IPS-20b (cell line): ENCODE measurements around the gene PLCH2.

Source experiments
- H3K27ac ChIP-seq: one replicate; pipeline ENCODE4 v1.5.1; 2013; ENCODE audit warnings: low read length
- H3K27me3 ChIP-seq: 2 replicates; pipeline ENCODE4 v1.6.1; 2013; ENCODE audit warnings: mild to moderate bottlenecking, low read length, inconsistent platforms; ENCODE audit not compliant: insufficient read depth
- H3K36me3 ChIP-seq: 2 replicates; pipeline ENCODE4 v1.6.1; 2013; ENCODE audit warnings: low read depth, mild to moderate bottlenecking, inconsistent platforms, low read length, moderate library complexity; ENCODE audit not compliant: insufficient read depth
- H3K4me1 ChIP-seq: 2 replicates; pipeline ENCODE4 v1.6.1; 2013; ENCODE audit warnings: mild to moderate bottlenecking, control low read depth, inconsistent platforms, low read length, moderate library complexity; ENCODE audit not compliant: insufficient read depth
- H3K4me3 ChIP-seq: 2 replicates; pipeline ENCODE4 v1.5.1; 2013; ENCODE audit warnings: mild to moderate bottlenecking, low read length, inconsistent platforms
- H3K9ac ChIP-seq: 2 replicates; pipeline ENCODE4 v1.6.1; 2013; ENCODE audit warnings: low read depth, mild to moderate bottlenecking, inconsistent platforms, low read length, moderate library complexity
- H3K9me3 ChIP-seq: 2 replicates; pipeline ENCODE4 v1.6.1; 2013; ENCODE audit warnings: mild to moderate bottlenecking, low read depth, low read length, inconsistent platforms; ENCODE audit not compliant: insufficient read depth

PLCH2 gene

DNA sequence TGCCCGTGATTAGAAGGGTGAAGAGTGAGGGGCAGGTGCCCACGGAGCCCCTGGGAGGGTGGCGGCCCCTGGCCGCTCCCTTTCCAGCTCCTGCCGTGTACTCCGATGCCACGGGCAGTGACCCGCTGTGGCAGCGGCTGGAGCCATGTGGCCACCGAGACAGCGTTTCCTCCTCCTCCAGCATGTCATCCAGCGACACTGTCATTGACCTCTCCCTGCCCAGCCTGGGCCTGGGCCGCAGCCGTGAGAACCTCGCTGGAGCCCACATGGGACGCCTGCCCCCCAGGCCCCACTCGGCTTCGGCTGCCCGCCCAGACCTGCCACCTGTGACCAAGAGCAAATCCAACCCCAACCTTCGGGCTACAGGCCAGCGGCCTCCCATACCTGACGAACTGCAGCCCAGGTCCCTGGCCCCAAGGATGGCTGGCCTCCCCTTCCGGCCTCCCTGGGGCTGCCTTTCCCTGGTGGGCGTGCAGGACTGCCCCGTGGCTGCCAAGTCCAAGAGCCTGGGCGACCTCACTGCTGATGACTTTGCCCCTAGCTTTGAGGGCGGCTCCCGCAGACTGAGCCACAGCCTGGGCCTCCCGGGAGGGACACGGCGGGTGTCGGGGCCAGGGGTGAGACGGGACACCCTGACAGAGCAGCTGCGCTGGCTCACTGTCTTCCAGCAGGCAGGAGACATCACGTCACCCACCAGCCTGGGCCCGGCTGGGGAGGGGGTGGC, 28.3 kb downstream of the PLCH2 start:
- Histone ChIP-seq H3K4me1 (no peaks in the 10 kb centered on the region), H3K9me3 (no peaks in the 10 kb centered on the region), H3K27ac (no peak overlapping the region), H3K4me3 (no peak overlapping the region), H3K36me3 (peaks cover 19% of the 10 kb centered on the region), H3K27me3 (no peaks in the 10 kb centered on the region), H3K9ac (no peak overlapping the region)

DNA sequence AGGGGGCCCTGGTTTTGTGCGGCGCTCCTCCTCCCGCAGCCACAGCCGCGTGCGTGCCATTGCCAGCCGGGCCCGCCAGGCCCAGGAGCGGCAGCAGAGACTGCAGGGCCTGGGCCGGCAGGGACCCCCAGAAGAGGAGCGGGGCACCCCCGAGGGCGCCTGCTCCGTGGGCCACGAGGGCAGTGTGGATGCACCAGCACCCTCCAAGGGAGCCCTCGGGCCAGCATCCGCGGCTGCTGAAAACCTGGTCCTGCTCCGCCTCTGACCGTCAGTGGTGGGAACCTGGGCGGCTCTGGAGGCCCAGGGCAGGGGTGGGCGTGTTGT, 28.8 kb downstream of the PLCH2 start:
- Histone ChIP-seq H3K4me3 (no peak overlapping the region), H3K36me3 (peaks cover 24% of the 10 kb centered on the region), H3K9ac (no peak overlapping the region), H3K27me3 (no peaks in the 10 kb centered on the region), H3K27ac (no peak overlapping the region), H3K9me3 (no peaks in the 10 kb centered on the region), H3K4me1 (no peaks in the 10 kb centered on the region)

DNA sequence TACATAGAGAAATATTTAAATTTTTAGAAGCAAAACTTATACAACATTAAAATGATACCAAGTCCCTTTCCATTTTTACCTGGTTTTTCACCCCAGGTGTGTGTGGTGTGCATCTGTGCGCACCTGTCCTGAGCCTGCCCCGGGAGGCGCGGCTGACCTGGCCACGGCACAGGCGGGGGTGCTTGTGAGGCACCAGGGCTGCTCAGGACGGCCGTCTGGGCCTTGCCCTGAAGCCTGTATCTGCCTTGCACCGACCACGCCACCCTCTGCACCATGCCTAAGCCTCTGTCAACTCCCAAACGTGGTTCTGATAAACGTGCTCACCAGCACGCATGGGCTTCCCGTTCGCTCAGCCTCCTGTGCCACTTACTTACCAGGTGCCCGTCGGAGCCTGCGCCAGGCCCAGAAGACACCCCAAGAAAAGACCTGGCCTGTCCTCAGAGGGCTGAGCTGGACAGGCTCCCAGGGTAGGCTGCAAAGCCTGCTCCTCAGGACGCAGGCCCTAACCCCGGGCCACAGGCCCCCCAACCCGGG, 29.4 kb downstream of the PLCH2 start:
- no peak overlapping the region for H3K27ac ChIP-seq
- no peaks in the 10 kb centered on the region for H3K27me3 ChIP-seq
- H3K36me3 ChIP-seq = peaks cover 30% of the 10 kb centered on the region
- H3K4me3 ChIP-seq = no peak overlapping the region
- H3K9me3 ChIP-seq = no peaks in the 10 kb centered on the region
- H3K4me1 ChIP-seq = no peaks in the 10 kb centered on the region
- H3K9ac ChIP-seq = no peak overlapping the region

DNA sequence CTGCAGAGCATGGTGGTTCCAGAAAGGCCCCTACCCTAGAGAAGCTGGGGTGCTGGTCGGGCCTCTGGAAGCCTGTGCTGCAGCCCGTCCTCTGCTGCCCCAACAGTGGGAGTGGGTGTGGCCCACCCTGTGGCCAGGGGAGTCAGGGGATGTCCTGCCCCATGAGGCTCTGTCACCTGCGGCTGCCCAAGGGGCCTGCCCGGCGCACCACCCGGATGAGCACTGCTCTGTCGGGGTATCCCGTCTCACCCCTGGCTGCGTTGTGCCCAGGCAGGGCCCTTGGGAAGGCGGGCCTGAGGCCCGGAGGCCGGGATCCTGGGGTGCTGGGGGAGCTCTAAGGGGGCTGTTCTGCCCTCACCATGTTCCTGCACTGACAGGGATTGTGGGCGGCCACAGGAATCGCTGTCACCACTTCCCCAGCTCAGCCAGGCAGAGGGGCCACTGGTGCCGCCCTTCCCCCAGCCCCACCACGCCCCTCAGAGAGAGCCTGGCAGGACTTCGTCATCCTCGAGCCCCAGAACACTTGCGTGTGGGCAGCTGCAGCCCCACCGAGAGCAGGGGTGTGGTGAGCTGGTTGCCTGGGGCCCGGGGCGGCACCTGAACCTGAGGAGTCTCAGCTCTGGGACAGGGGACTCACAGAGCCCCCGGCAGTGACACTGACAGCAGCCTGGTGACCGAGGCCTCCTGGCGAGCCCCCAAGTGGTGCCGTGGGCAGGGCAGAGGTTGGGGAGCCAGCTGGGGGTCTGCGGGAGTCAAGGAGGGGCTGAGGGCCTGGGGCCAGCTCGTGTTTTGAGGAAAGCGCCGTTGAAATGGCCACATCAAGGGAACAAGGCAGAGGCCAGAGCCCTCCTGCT, 30.1 kb downstream of the PLCH2 start:
- Histone ChIP-seq H3K36me3 (peaks cover 37% of the 10 kb centered on the region), H3K4me3 (no peak overlapping the region)

DNA sequence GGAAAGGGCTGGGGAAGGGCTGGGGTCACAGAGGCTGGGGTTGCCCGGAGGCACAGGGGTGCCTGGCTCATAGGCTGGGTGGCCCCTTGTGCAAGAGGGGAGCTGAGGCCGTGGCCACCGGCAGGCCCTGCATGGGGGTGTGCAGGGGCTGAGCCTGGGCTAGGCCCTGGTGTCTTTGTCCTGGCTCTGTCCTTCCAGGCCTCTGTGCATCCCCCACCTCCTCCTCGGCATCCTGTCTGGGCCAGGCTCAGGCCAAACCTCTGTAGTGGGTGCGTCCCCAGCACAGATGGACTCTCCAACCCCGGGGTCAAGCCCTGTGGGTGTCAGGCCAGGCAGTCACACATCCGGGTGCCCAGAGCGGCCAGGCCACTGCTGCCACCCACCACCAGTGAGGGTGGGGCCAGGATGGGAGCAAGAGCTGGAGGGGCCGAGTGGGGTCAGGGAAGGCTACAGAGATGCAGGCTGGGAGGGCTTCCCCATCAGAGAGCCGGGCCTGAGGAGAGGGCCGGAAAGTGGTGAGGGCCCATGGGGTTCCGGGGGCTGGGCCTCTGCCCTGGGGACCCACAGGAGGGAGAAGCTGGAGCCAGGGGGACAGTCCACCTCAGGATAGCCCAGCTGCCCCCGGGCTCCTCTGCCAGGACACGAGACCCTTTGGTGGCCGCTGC, 30.9 kb downstream of the PLCH2 start:
- H3K9ac ChIP-seq = no peak overlapping the region
- H3K9me3 ChIP-seq = no peaks in the 10 kb centered on the region

More for the DNA sequence above, 30.1 kb downstream of the PLCH2 start:
- Histone ChIP-seq H3K4me1 (no peaks in the 10 kb centered on the region), H3K9ac (no peak overlapping the region), H3K27ac (no peak overlapping the region), H3K9me3 (no peaks in the 10 kb centered on the region), H3K27me3 (no peaks in the 10 kb centered on the region)

DNA sequence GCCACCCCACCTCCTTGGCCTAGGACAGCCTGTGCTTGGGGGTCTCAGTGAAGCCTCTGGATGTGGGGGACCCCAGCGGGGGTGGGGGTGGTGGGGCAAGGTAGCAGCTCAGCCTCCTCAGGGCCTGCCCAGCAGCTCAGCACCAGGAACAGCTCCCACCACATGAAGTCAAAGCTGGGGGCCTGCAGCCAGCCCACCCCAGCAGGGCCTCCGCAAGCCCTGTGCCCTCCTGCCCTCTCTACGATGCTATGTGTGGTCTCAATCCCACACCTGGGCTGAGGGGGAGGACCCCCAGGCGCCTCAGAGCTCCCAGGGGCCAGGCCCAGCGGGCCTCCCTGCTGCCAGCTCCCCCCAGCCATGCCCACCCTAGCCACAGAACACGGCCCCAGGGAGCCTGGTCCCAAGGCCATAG, 31.7 kb downstream of the PLCH2 start:
- H3K36me3 ChIP-seq = peaks cover 51% of the 10 kb centered on the region
- H3K27me3 ChIP-seq = no peaks in the 10 kb centered on the region
- no peak overlapping the region for H3K27ac ChIP-seq
- H3K4me3 ChIP-seq = no peak overlapping the region
- H3K4me1 ChIP-seq = no peaks in the 10 kb centered on the region
- no peak overlapping the region for H3K9ac ChIP-seq
- H3K9me3 ChIP-seq = no peaks in the 10 kb centered on the region

More for the DNA sequence above, 30.9 kb downstream of the PLCH2 start:
- Histone ChIP-seq H3K27me3 (no peaks in the 10 kb centered on the region), H3K4me3 (no peak overlapping the region), H3K4me1 (no peaks in the 10 kb centered on the region), H3K27ac (no peak overlapping the region), H3K36me3 (peaks cover 45% of the 10 kb centered on the region)

DNA sequence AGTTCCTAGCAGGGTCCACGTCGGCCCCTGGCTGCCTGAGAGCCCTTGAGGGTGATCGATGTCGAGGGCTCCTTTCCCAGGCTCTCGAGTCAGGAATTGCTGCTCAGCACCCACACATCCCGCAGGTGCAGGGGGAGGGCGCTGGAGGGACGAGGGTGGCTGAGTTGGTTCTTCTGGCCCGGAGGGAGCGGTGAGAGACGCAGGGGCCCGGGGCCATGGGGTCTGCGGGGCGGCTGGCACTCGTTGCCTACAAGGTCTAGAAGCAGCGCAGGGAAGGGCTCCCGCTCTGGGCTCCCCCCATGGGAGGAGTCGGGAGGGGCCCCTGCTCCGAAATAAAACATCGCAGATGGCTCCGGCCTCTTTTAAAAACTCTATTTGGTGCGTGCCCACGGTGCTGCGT, 32.1 kb downstream of the PLCH2 start:
- Histone ChIP-seq H3K4me3 (no peak overlapping the region), H3K4me1 (no peaks in the 10 kb centered on the region), H3K9ac (no peak overlapping the region), H3K27me3 (no peaks in the 10 kb centered on the region), H3K27ac (no peak overlapping the region), H3K36me3 (peaks cover 56% of the 10 kb centered on the region), H3K9me3 (no peaks in the 10 kb centered on the region)

DNA sequence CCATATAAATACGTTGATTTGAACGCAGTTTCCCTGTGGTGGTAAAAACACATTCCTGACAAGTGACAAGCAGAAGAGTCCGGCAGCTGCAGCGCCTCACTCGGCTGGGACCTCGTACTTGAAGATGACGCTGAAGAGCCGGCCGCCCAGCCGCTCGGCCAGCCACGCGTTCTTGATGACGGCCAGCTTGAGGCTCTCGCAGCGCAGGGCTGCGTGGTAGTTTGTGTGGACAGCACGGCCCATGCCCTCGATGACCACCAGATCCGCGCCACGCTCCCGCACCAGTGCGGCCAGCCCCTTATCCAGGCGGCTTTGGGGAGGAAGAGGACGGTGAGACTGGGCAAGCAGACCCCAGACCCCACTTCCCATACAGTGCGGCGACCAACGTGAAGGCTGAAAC, 32.7 kb downstream of the PLCH2 start:
- Histone ChIP-seq H3K9me3 (no peaks in the 10 kb centered on the region), H3K27me3 (no peaks in the 10 kb centered on the region), H3K9ac (no peak overlapping the region), H3K4me1 (no peaks in the 10 kb centered on the region), H3K4me3 (no peak overlapping the region), H3K36me3 (peaks cover 61% of the 10 kb centered on the region), H3K27ac (no peak overlapping the region)

DNA sequence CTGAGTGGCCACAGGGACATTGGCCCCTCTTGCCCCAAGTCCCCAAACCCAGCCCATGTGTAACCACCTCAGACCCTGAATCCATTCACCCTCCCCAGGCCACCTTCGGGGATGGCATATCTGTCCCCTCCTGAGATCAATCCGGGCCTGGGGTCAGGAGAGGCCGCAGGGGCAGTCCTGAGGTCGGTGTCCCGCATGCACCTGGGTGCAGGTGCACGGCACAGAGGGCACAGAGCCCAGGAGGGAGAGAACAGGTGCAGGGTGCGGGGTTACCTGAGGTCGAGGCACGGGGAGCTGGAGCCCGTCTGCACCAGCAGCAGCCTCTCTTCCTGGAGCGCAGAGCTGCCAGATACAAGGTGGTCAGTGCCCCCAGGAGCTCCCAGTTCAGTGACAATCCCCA, 33.5 kb downstream of the PLCH2 start:
- Histone ChIP-seq H3K4me1 (no peaks in the 10 kb centered on the region), H3K27ac (no peak overlapping the region), H3K4me3 (no peak overlapping the region), H3K9me3 (no peaks in the 10 kb centered on the region), H3K36me3 (peaks cover 66% of the 10 kb centered on the region), H3K9ac (no peak overlapping the region), H3K27me3 (no peaks in the 10 kb centered on the region)

DNA sequence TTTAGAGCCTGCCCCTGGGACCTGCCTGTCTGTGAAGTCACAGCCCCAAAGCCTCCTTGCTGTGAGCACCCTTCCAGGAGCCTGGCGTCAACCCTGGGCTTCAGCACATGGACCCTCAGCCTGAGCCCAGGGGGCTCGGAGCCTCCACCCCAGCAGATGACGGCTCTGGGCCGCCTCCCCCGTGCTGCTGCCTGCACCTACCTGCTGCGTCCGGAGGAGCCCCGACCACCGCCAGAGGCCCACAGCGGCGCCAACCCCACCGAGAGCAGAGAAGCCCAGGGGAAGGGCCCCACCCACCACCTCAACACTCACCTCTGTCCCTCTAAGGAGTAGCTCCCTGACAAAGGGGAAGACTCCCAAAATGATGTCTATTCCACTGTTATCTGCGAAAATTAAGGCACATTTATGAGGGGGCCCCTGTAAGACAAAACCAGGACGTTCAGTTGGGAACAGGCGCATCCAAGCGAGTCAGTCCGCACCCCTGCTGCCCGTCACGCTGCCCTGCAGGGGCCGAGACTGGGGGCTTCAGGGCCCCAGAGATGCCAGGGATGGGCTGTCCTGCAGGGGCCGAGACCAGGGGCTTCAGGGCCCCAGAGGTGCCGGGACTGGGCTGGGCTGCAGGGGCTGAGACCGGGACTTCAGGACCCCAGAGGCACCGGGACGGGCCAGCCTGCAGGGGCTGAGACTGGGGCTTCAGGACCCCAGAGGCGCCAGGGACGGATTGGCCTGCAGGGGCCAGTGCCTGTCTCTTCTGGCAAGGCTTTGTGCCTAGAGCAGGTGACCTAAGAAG, 34.5 kb downstream of the PLCH2 start:
- Histone ChIP-seq H3K4me3 (no peak overlapping the region), H3K27me3 (no peaks in the 10 kb centered on the region), H3K9me3 (no peaks in the 10 kb centered on the region), H3K4me1 (no peaks in the 10 kb centered on the region), H3K9ac (no peak overlapping the region), H3K27ac (no peak overlapping the region), H3K36me3 (peaks cover 76% of the 10 kb centered on the region)

DNA sequence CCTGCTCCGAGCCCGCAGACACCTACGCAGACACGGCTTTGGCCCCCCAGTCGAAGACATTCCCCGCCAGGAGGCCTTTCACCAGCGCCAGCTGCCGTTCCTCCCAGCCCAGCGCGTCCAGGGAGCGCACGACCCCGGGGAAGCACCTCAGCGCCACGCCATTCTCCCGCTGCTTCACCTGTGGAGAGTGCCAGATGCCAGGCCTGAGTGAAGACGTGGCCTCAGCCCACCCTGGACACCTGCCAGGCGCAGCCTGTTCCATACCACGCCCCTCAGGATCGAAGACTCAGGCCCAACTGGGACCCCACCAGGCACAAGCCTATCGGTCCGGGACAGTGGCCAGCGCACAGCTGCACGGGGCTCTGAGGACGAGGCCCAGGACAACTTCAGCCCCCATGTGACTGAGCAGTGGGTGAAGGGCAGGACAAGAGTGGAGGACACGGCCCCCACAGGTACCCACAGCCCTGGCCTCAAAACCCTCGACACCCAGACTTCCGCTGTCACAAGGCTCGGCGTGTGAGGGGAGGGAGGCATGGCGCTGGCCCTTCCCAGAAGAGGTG, 36.9 kb downstream of the PLCH2 start:
- Histone ChIP-seq H3K27ac (no peak overlapping the region), H3K27me3 (no peaks in the 10 kb centered on the region), H3K9me3 (no peaks in the 10 kb centered on the region), H3K4me1 (no peaks in the 10 kb centered on the region), H3K9ac (no peak overlapping the region), H3K4me3 (no peak overlapping the region), H3K36me3 (peaks cover 90% of the 10 kb centered on the region)
